Activated naive CD4-positive, alpha-beta T cell treated with anti-CD3 and anti-CD28 coated beads for 36 hours (primary cell): ENCODE data around the gene PLIN3. TPM values are rescaled to one million over a fixed set of nuclear protein-coding genes. Genes with fewer than 3 reads are reported as not detected.
"Not testable (repeated sequence)": the region's sequence is repeated elsewhere in the genome, so short reads cannot be mapped to it uniquely, and the experiment has no call there.

Source experiments
- CTCF ChIA-PET: fragments of 350-600 bp; sonication (Branson Sonifier 250); formaldehyde crosslinking; loops from one replicate; lab custom pipeline; 2021; ENCODE audit warnings: antibody characterized with exemption; lab: Charles Lee
- DNase-seq: peaks from one replicate; pipeline ENCODE4 v3.0.0-alpha.2; 2020
- H3K27ac Mint-ChIP-seq: one replicate; pipeline ENCODE4 v1.8.0; 2021; ENCODE audit warnings: mild to moderate bottlenecking, mixed read lengths
- H3K27me3 Mint-ChIP-seq: one replicate; pipeline ENCODE4 v1.8.0; 2021; ENCODE audit warnings: low read depth, mixed read lengths
- H3K36me3 Mint-ChIP-seq: one replicate; pipeline ENCODE4 v1.8.0; 2021; ENCODE audit warnings: low read depth, mixed read lengths
- H3K4me1 Mint-ChIP-seq: one replicate; pipeline ENCODE4 v1.8.0; 2021; ENCODE audit warnings: low read depth, mixed read lengths
- H3K4me3 Mint-ChIP-seq: one replicate; pipeline ENCODE4 v1.8.0; 2021; ENCODE audit warnings: mild to moderate bottlenecking, moderate library complexity, mixed read lengths
- H3K9me3 Mint-ChIP-seq: one replicate; pipeline ENCODE4 v1.8.0; 2021; ENCODE audit warnings: mixed read lengths
- intact Hi-C: fragments of 100-400 bp; cut with micrococcal nuclease; formaldehyde crosslinking; loops from one replicate; pipeline ENCODE4 v1.15.1; 2023
- total RNA-seq, 2 experiments: library from RNA; stranded (reverse); gene quantifications; one replicate each; pipeline ENCODE4 v1.2.3, GENCODE V29; 2021

The PLIN3 gene
- total RNA-seq, 2 experiments from 2014 or later, result 16.1 to 17.1 TPM

DNA sequence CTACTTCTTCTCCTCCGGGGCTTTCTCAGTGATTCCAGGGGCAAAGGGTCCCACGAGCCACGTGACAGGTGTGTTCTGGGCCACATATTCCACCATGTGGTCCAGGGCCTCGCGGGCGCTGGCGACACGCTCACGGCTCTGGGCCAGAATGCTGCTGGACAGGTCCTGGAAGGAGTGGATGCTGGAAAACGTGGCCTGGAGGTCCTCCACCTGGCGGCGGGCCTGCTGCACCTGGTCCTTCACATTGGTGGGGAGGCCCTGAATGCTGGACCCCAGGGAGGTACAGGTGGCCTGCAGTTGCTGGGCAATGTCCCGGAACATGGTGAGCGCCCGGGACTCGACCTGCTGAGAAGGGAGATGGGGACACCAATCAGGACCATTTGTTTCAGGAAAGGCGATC is 28.3 kb downstream of the PLIN3 start:
- CTCF ChIA-PET, result no interaction called here
- Mint-ChIP-seq H3K9me3 (no peaks in the 10 kb centered on the region), H3K36me3 (peaks cover 2% of the 10 kb centered on the region), H3K27ac (no peak overlapping the region), H3K4me3 (no peak overlapping the region), H3K4me1 (peaks cover 3% of the 10 kb centered on the region), H3K27me3 (no peaks in the 10 kb centered on the region)
- intact Hi-C loops, result no loop called here
- no peak for DNase-seq

- peaks cover 7% of the 10 kb centered on the region for H3K36me3 Mint-ChIP-seq
- CTCF ChIA-PET, result no interaction called here
- H3K27ac Mint-ChIP-seq, result peak overlapping the region; percentile 36
- H3K27me3 Mint-ChIP-seq, result no peaks in the 10 kb centered on the region
- no peaks in the 10 kb centered on the region for H3K9me3 Mint-ChIP-seq
- H3K4me1 Mint-ChIP-seq, result peaks cover 20% of the 10 kb centered on the region
- intact Hi-C loops, result no loop called here
- H3K4me3 Mint-ChIP-seq, result peak overlapping the region; percentile 46
- DNase-seq, result no peak
Observed at GRCh38 chr19:4832776-4833175, 34.7 kb downstream of the PLIN3 start.

DNA sequence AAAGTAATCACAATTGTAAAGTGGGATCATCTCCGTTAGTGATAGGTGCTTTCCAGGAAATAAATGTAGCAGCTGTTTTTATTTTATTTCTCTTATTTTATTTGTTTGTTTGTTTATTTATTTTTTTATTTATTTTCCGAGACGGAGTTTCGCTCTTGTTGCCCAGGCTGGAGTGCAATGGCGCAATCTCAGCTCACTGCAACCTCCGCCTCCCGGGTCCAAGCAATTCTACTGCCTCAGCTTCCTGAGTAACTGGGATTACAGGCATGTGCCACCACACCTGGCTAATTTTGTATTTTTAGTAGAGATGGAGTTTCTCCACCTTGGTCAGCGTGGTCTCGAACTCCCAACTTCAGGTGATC is 35.5 kb downstream of the PLIN3 start:
- H3K36me3 Mint-ChIP-seq, H3K27me3 Mint-ChIP-seq, H3K9me3 Mint-ChIP-seq, DNase-seq: not testable (repeated sequence)
- peak overlapping the region; percentile 85 for H3K27ac Mint-ChIP-seq
- CTCF ChIA-PET, result interaction anchor here (0.7 to 2.2 kb wide), 4 partner anchors 9 to 22 kb away, joined by 3 to 5 read pairs (median 4); no protein-coding TSS in a partner anchor
- peaks cover 20% of the 10 kb centered on the region for H3K4me1 Mint-ChIP-seq
- intact Hi-C loops, result loop anchor here (2.0 kb wide), 1 partner anchor 17 kb away; no protein-coding TSS in a partner anchor
- peak overlapping the region; percentile 86 for H3K4me3 Mint-ChIP-seq

DNA sequence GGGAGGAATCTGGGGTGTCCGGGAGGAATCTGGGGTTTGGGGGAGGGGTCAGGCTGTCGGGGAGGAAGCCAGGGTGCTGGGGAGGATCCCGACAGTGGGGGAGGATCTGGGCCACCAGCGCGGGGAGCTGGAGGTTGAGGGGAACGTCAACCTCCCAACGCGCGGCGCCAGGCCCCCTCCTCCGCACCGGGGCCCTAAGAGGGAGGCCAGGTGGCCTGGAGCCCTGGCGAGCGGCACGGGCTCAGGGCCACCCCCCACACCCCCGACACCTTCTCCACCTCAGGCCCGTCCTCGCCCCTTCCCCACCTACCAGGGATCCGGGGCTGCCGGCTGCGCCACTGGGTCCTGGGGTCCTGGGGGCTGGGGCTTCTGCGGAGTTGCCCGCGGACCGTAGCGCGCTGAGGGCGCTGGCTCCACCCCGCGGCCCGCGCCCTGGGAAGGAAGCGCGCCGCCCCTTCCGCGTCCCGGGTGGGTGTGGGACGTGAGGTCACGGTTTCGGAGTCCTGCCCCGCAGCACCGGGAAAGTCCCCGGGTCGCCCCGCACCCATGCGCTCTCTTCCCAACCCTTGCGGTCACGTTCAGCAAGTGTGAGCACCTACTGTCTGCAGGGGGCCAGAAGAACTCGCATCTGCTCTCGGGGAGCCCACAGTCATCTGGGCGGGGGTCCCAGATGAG is 36.0 kb downstream of the PLIN3 start, which contains the start of gene TICAM1:
Gene TICAM1 (minus strand): TSS at position 409 of the 675 bp plus-strand sequence. CDS start 13,335 bp downstream, outside the sequence.
- H3K27me3 Mint-ChIP-seq, result no peaks in the 10 kb centered on the region
- H3K36me3 Mint-ChIP-seq, result peaks cover 7% of the 10 kb centered on the region
- no peaks in the 10 kb centered on the region for H3K9me3 Mint-ChIP-seq
- CTCF ChIA-PET, result interaction anchor here (0.6 to 2.2 kb wide), 6 partner anchors 9 to 56 kb away, joined by 3 to 8 read pairs (median 4); no protein-coding TSS in a partner anchor
- intact Hi-C loops, result loop anchor here (2.0 kb wide), 1 partner anchor 17 kb away; no protein-coding TSS in a partner anchor
- peak within 1 kb of the TSS; percentile 85 for H3K27ac Mint-ChIP-seq
- DNase-seq, result peak; percentile 86
- peaks cover 20% of the 10 kb centered on the region for H3K4me1 Mint-ChIP-seq
- peak within 1 kb of the TSS; percentile 86 for H3K4me3 Mint-ChIP-seq

- H3K27me3 Mint-ChIP-seq, result no peaks in the 10 kb centered on the region
- H3K27ac Mint-ChIP-seq, result peak overlapping the region; percentile 85
- intact Hi-C loops, result loop anchor here (2.0 kb wide), 1 partner anchor 16 kb away; no protein-coding TSS in a partner anchor
- DNase-seq, result no peak
- no peaks in the 10 kb centered on the region for H3K9me3 Mint-ChIP-seq
- CTCF ChIA-PET, result interaction anchor here (0.6 to 2.2 kb wide), 6 partner anchors 19 to 56 kb away, joined by 3 to 8 read pairs (median 4); no protein-coding TSS in a partner anchor
- peaks cover 20% of the 10 kb centered on the region for H3K4me1 Mint-ChIP-seq
- H3K4me3 Mint-ChIP-seq, result peak overlapping the region; percentile 86
- peaks cover 7% of the 10 kb centered on the region for H3K36me3 Mint-ChIP-seq
Observed at GRCh38 chr19:4830768-4831265, 36.6 kb downstream of the PLIN3 start.

GRCh38 chr19:4830332-4830731 is 37.1 kb downstream of the PLIN3 start:
- intact Hi-C loops, result loop anchor here (2.0 kb wide), 1 partner anchor 16 kb away; no protein-coding TSS in a partner anchor
- Mint-ChIP-seq H3K9me3 (no peaks in the 10 kb centered on the region), H3K4me1 (peaks cover 20% of the 10 kb centered on the region), H3K4me3 (peak overlapping the region; percentile 86), H3K27me3 (no peaks in the 10 kb centered on the region), H3K36me3 (peaks cover 7% of the 10 kb centered on the region), H3K27ac (peak overlapping the region; percentile 85)
- CTCF ChIA-PET, result interaction anchor here (0.7 to 2.2 kb wide), 4 partner anchors 20 to 29 kb away, joined by 3 to 8 read pairs (median 4); no protein-coding TSS in a partner anchor
- no peak for DNase-seq

DNA sequence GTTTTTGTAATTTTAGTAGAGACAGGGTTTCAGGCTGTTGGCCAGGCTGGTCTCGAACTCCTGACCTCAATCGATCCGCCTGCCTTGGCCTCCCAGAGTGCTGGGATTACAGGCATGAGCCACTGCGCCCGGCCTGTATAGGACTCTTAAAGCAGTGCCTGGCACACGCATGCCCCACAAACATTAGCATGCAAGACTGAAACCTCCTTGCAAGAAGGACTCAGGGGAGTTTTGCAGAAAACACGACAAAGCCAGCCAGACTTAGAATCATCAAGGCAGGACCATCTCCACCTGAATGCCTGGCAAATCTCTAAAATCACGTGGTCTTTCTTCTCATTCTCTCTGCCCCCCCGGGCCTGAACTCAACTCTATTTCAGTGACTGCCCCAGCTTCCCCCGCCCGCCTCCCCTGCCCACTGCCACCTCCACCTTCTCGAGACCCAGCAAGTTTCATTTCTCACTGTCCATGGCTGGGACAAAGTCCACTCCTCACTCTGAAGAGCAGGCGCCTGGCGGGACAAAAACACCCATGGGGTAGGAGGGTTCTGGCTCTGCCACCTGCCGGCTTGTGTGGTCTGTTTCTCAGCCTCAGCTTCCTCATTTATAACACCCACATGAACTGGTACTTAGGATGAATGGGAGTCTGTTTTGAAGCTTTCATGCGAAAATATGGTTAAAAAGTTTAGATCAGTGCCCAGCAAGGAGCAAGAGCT is 38.3 kb downstream of the PLIN3 start:
- intact Hi-C loops, result no loop called here
- peak overlapping the region; percentile 64 for H3K4me3 Mint-ChIP-seq

GRCh38 chr19:4823577-4823976 is 43.9 kb downstream of the PLIN3 start:
- H3K36me3 Mint-ChIP-seq, result peaks cover 2% of the 10 kb centered on the region

More for the DNA sequence above, 38.3 kb downstream of the PLIN3 start:
- Mint-ChIP-seq H3K36me3 (peaks cover 7% of the 10 kb centered on the region), H3K27me3 (no peaks in the 10 kb centered on the region), H3K4me1 (peaks cover 20% of the 10 kb centered on the region), H3K9me3 (no peaks in the 10 kb centered on the region), H3K27ac (peak overlapping the region; percentile 37)
- DNase-seq, result peak; percentile 26
- CTCF ChIA-PET, result interaction anchor here (0.6 to 8.4 kb wide), 5 partner anchors 12 to 47 kb away, joined by 3 to 58 read pairs (median 3); no protein-coding TSS in a partner anchor

GRCh38 chr19:4822354-4822753 is 45.1 kb downstream of the PLIN3 start:
- H3K27ac Mint-ChIP-seq, H3K4me1 Mint-ChIP-seq, H3K36me3 Mint-ChIP-seq, intact Hi-C loops, H3K27me3 Mint-ChIP-seq, H3K4me3 Mint-ChIP-seq, DNase-seq, H3K9me3 Mint-ChIP-seq: not testable (repeated sequence)
- CTCF ChIA-PET, result interaction anchor here (0.6 to 8.4 kb wide), 7 partner anchors 10 to 186 kb away, joined by 3 to 58 read pairs (median 4); no protein-coding TSS in a partner anchor

More at GRCh38 chr19:4823577-4823976, 43.9 kb downstream of the PLIN3 start:
- H3K27me3 Mint-ChIP-seq, result no peaks in the 10 kb centered on the region
- H3K4me3 Mint-ChIP-seq, result no peak overlapping the region
- H3K27ac Mint-ChIP-seq, result no peak overlapping the region
- H3K9me3 Mint-ChIP-seq, result no peaks in the 10 kb centered on the region
- peaks cover 1% of the 10 kb centered on the region for H3K4me1 Mint-ChIP-seq
- intact Hi-C loops, result no loop called here
- no peak for DNase-seq
- CTCF ChIA-PET, result interaction anchor here (0.6 to 8.4 kb wide), 8 partner anchors 12 to 208 kb away, joined by 3 to 58 read pairs (median 4); no protein-coding TSS in a partner anchor

DNA sequence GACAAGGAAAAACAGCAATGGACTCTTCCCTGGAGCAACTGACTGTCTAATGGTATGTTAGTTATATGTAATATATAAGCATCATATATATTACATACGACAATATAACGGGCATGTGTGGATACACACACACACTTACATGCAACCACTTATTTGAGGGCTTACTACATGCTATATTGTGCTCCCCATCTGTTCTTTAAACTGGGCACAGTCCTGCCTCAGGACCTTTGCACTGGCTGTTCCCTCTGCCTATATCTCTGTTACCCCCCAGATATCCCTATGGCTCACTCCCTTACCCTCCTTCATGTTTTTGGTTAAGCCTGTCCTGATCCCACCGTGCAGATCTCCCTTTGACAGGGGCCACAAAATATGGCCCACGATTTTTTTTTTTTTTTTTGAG is 46.2 kb downstream of the PLIN3 start:
- H3K4me3 Mint-ChIP-seq, result no peak overlapping the region
- H3K27ac Mint-ChIP-seq, result no peak overlapping the region
- no peaks in the 10 kb centered on the region for H3K9me3 Mint-ChIP-seq
- H3K4me1 Mint-ChIP-seq, result no peaks in the 10 kb centered on the region
- no peaks in the 10 kb centered on the region for H3K27me3 Mint-ChIP-seq
- intact Hi-C loops, result no loop called here
- no peak for DNase-seq
- CTCF ChIA-PET, result no interaction called here
- H3K36me3 Mint-ChIP-seq, result peaks cover 6% of the 10 kb centered on the region

DNA sequence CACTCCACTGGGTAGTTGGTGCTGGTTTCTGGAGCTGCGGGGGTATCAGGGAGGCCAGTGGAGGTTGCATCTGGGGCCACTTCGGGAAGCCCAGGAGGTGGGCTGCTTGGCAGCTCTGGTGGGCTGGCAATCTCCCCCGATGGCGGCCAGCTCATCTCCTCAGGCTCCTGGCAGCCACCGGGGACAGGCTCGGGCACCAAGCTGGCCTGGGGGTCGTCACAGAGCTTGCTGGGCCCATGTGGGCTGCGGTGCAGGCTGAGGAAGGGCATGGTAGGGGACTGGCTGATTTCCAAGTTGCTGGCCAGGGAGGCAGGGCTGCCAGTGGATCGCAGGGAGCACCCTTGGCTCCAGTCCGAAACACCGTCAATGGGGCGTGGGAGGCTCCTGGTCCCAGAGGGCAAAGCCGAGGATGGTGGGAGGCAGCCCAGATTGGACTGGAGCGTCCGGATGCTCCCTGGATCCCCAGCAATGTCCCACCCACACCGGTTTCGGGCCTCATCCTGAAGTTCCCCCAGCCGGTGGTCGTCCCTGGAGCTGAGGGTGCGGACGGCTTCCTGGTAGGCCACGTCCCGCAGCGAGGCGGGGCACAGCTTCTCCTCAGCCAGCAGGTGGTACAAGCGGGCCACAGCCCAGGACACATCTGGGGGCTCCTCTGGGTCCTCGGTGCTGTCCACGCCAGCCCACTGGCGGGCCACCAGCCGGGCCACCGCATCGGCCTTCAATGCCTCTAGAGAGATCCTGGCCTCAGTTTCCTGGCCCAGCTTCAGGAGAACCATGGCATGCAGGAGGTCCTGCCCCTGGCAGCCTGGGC is 49.8 kb downstream of the PLIN3 start:
- no peaks in the 10 kb centered on the region for H3K27me3 Mint-ChIP-seq
- CTCF ChIA-PET, result interaction anchor here (0.6 to 2.2 kb wide), 5 partner anchors 8 to 213 kb away, joined by 3 to 11 read pairs (median 4); no protein-coding TSS in a partner anchor
- intact Hi-C loops, result no loop called here
- no peak overlapping the region for H3K27ac Mint-ChIP-seq
- H3K4me3 Mint-ChIP-seq, result no peak overlapping the region
- peaks cover 9% of the 10 kb centered on the region for H3K36me3 Mint-ChIP-seq
- peaks cover 13% of the 10 kb centered on the region for H3K4me1 Mint-ChIP-seq
- H3K9me3 Mint-ChIP-seq, result peaks cover 1% of the 10 kb centered on the region
- no peak for DNase-seq
